ENCODE measurements around the gene PIF1.
A peak's percentile ranks its signal among the peaks of the same experiment; 100 is the strongest.

PIF1 gene

GRCh38 chr15:64825431-64826294 is at the start of gene PIF1:
Gene PIF1, minus strand, starts transcription at chr15:64825647. Its CDS starts 1,312 bp downstream, at chr15:64824335.
- peak within 1 kb of the TSS; percentile 42 to 69 for H3K9ac ChIP-seq (ENCODE audit: low read depth in 1 of 2, low read length in 2 of 2)
- no peaks in the 10 kb centered on the region for H3K27me3 ChIP-seq (ENCODE audit: control insufficient read depth in 1 of 2, insufficient read depth in 2 of 2, low read length in 2 of 2)
- no peaks in the 10 kb centered on the region for H3K9me3 ChIP-seq (ENCODE audit: control insufficient read depth in 1 of 2, low read length in 2 of 2)
- H3K36me3 ChIP-seq (ENCODE audit: control insufficient read depth in 1 of 2, insufficient read depth in 2 of 2, low read length in 2 of 2), result peaks cover 0 to 3% of the 10 kb centered on the region in 2 donors
- no peak within 1 kb of the TSS for H3K27ac ChIP-seq (ENCODE audit: low read depth, low read length)
- peak within 1 kb of the TSS; percentile 68 to 73 for H3K4me3 ChIP-seq (ENCODE audit: low read depth in 1 of 2, low read length in 2 of 2)
- H3K4me1 ChIP-seq (ENCODE audit: control insufficient read depth in 1 of 2, insufficient read depth in 2 of 2, low read length in 2 of 2), result peaks cover 23 to 27% of the 10 kb centered on the region in 2 donors

DNA sequence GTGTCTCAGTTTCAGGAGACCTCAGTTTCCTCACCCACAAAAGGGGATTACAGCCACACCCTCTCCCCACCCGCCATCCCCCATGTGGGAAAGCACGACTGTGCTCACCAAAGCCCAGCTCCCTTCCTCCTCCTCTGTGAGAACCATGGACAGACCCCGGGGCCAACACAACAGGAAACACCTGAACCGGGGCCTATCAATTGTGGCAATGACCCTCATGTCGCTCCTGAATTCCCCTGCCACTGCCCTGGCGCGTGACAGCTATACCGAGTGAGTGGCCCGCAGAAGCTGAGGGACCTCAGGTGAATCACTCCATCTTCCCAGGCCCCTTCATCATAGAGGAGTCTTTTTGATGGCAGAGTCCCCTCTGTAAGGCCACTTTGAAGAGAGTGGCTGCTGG is 44.9 kb upstream of the PIF1 start:
- H3K27me3 ChIP-seq (ENCODE audit: control insufficient read depth in 1 of 2, insufficient read depth in 2 of 2, low read length in 2 of 2), result no peaks in the 10 kb centered on the region
- H3K4me3 ChIP-seq (ENCODE audit: low read depth in 1 of 2, low read length in 2 of 2), result no peak overlapping the region
- peaks cover 9 to 10% of the 10 kb centered on the region in 2 donors for H3K4me1 ChIP-seq (ENCODE audit: control insufficient read depth in 1 of 2, insufficient read depth in 2 of 2, low read length in 2 of 2)
- no peak overlapping the region for H3K27ac ChIP-seq (ENCODE audit: low read depth, low read length)
- no peak overlapping the region for H3K9ac ChIP-seq (ENCODE audit: low read depth in 1 of 2, low read length in 2 of 2)
- peaks cover 0 to 3% of the 10 kb centered on the region in 2 donors for H3K36me3 ChIP-seq (ENCODE audit: control insufficient read depth in 1 of 2, insufficient read depth in 2 of 2, low read length in 2 of 2)
- H3K9me3 ChIP-seq (ENCODE audit: control insufficient read depth in 1 of 2, low read length in 2 of 2), result no peaks in the 10 kb centered on the region

GRCh38 chr15:64869501-64869900 is 44.1 kb upstream of the PIF1 start:
- peaks cover 9 to 11% of the 10 kb centered on the region in 2 donors for H3K4me1 ChIP-seq (ENCODE audit: control insufficient read depth in 1 of 2, insufficient read depth in 2 of 2, low read length in 2 of 2)
- no peaks in the 10 kb centered on the region for H3K27me3 ChIP-seq (ENCODE audit: control insufficient read depth in 1 of 2, insufficient read depth in 2 of 2, low read length in 2 of 2)
- H3K4me3 ChIP-seq (ENCODE audit: low read depth in 1 of 2, low read length in 2 of 2), result no peak overlapping the region
- no peaks in the 10 kb centered on the region for H3K9me3 ChIP-seq (ENCODE audit: control insufficient read depth in 1 of 2, low read length in 2 of 2)
- H3K36me3 ChIP-seq (ENCODE audit: control insufficient read depth in 1 of 2, insufficient read depth in 2 of 2, low read length in 2 of 2), result peaks cover 3 to 4% of the 10 kb centered on the region in 2 donors
- no peak overlapping the region for H3K9ac ChIP-seq (ENCODE audit: low read depth in 1 of 2, low read length in 2 of 2)
- H3K27ac ChIP-seq (ENCODE audit: low read depth, low read length), result no peak overlapping the region

DNA sequence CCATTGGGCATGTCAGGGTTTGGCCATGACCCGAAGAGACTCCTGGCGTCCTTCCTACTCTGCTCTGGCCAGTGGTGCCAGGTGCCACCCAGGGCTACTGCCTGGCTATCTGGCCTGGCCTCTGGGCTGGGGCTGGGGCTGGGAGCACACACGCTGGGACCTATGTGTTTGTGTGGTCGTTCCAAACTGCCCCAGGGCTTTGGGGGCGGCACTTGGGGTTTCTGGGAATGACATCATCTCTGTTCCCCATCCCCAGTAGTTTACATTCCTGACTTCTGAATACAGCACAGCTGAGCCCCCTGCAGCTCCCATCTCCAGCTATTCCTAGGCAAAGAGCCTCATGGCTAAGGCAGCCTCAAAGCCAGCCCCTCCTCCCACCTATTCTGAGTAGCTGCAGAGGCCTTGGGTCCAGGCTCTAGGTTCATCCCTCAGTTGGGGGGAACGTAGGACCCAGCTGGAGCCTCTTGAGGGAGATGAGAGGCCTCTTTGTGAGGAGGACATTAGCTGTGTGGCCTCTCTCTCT is 40.6 kb upstream of the PIF1 start:
- Histone ChIP-seq H3K36me3 (ENCODE audit: control insufficient read depth in 1 of 2, insufficient read depth in 2 of 2, low read length in 2 of 2) (peaks cover 10 to 13% of the 10 kb centered on the region in 2 donors), H3K9me3 (ENCODE audit: control insufficient read depth in 1 of 2, low read length in 2 of 2) (no peaks in the 10 kb centered on the region), H3K4me3 (ENCODE audit: low read depth in 1 of 2, low read length in 2 of 2) (no peak overlapping the region), H3K27me3 (ENCODE audit: control insufficient read depth in 1 of 2, insufficient read depth in 2 of 2, low read length in 2 of 2) (no peaks in the 10 kb centered on the region), H3K27ac (ENCODE audit: low read depth, low read length) (peak overlapping the region; percentile 67), H3K9ac (ENCODE audit: low read depth in 1 of 2, low read length in 2 of 2) (no peak overlapping the region), H3K4me1 (ENCODE audit: control insufficient read depth in 1 of 2, insufficient read depth in 2 of 2, low read length in 2 of 2) (peaks cover 6 to 9% of the 10 kb centered on the region in 2 donors)

DNA sequence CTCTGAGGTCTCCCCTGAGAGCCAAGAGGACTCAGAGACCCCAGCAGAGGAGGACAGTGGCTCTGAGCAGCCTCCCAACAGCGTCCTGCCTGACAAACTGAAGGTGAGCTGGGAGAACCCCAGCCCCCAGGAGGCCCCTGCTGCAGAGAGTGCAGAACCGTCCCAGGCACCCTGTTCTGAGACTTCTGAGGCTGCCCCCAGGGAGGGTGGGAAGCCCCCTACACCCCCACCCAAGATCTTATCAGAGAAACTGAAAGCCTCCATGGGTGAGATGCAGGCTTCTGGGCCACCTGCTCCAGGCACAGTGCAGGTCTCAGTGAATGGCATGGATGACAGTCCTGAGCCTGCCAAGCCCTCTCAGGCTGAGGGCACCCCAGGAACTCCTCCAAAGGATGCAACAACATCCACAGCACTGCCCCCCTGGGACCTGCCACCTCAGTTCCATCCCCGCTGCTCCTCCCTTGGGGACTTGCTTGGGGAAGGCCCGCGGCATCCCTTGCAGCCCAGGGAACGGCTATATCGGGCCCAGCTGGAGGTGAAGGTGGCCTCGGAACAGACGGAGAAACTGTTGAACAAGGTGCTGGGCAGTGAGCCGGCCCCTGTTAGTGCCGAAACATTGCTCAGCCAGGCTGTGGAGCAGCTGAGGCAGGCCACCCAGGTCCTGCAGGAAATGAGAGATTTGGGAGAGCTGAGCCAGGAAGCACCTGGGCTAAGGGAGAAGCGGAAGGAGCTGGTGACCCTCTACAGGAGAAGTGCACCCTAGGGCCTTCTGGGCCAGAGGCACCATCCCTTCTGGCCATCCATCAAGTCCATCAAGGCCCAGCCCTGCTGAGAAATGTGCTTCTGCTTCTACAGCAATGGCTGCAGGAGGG is 39.9 kb upstream of the PIF1 start:
- Histone ChIP-seq H3K9ac (ENCODE audit: low read depth in 1 of 2, low read length in 2 of 2) (no peak overlapping the region), H3K4me1 (ENCODE audit: control insufficient read depth in 1 of 2, insufficient read depth in 2 of 2, low read length in 2 of 2) (peaks cover 6 to 9% of the 10 kb centered on the region in 2 donors), H3K36me3 (ENCODE audit: control insufficient read depth in 1 of 2, insufficient read depth in 2 of 2, low read length in 2 of 2) (peaks cover 12 to 20% of the 10 kb centered on the region in 2 donors), H3K4me3 (ENCODE audit: low read depth in 1 of 2, low read length in 2 of 2) (no peak overlapping the region), H3K27me3 (ENCODE audit: control insufficient read depth in 1 of 2, insufficient read depth in 2 of 2, low read length in 2 of 2) (no peaks in the 10 kb centered on the region), H3K27ac (ENCODE audit: low read depth, low read length) (peak overlapping the region; percentile 67), H3K9me3 (ENCODE audit: control insufficient read depth in 1 of 2, low read length in 2 of 2) (no peaks in the 10 kb centered on the region)

GRCh38 chr15:64864068-64864467 is 38.6 kb upstream of the PIF1 start:
- Histone ChIP-seq H3K27ac (ENCODE audit: low read depth, low read length) (no peak overlapping the region), H3K9ac (ENCODE audit: low read depth in 1 of 2, low read length in 2 of 2) (no peak overlapping the region), H3K9me3 (ENCODE audit: control insufficient read depth in 1 of 2, low read length in 2 of 2) (no peaks in the 10 kb centered on the region), H3K4me1 (ENCODE audit: control insufficient read depth in 1 of 2, insufficient read depth in 2 of 2, low read length in 2 of 2) (peaks cover 10 to 15% of the 10 kb centered on the region in 2 donors), H3K36me3 (ENCODE audit: control insufficient read depth in 1 of 2, insufficient read depth in 2 of 2, low read length in 2 of 2) (peaks cover 15 to 28% of the 10 kb centered on the region in 2 donors), H3K4me3 (ENCODE audit: low read depth in 1 of 2, low read length in 2 of 2) (no peak overlapping the region), H3K27me3 (ENCODE audit: control insufficient read depth in 1 of 2, insufficient read depth in 2 of 2, low read length in 2 of 2) (no peaks in the 10 kb centered on the region)

DNA sequence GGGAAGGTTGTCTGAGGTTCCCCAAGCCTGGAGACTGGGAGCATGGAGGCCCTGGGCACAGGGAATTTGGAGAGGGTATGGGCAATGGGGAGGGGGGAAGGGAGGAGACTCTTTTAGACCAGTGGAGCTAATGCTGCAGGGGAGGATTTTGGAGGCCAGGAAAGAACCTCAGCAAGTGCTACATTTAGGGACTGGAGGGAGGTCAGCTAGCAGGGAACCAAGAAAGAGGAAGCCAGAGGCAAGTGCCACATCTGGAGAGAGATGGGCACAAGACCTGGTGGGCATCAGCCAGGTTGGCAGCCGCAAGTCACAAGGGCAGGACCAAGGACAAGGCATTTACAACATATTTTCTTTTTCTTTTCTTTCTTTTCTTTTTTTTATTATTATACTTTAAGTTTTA is 37.0 kb upstream of the PIF1 start:
- Histone ChIP-seq H3K27ac (ENCODE audit: low read depth, low read length) (no peak overlapping the region), H3K9ac (ENCODE audit: low read depth in 1 of 2, low read length in 2 of 2) (no peak overlapping the region), H3K4me1 (ENCODE audit: control insufficient read depth in 1 of 2, insufficient read depth in 2 of 2, low read length in 2 of 2) (peaks cover 18 to 24% of the 10 kb centered on the region in 2 donors), H3K4me3 (ENCODE audit: low read depth in 1 of 2, low read length in 2 of 2) (no peak overlapping the region), H3K36me3 (ENCODE audit: control insufficient read depth in 1 of 2, insufficient read depth in 2 of 2, low read length in 2 of 2) (peaks cover 15 to 28% of the 10 kb centered on the region in 2 donors), H3K27me3 (ENCODE audit: control insufficient read depth in 1 of 2, insufficient read depth in 2 of 2, low read length in 2 of 2) (no peaks in the 10 kb centered on the region), H3K9me3 (ENCODE audit: control insufficient read depth in 1 of 2, low read length in 2 of 2) (no peaks in the 10 kb centered on the region)

- Histone ChIP-seq H3K27me3 (ENCODE audit: control insufficient read depth in 1 of 2, insufficient read depth in 2 of 2, low read length in 2 of 2) (no peaks in the 10 kb centered on the region), H3K4me1 (ENCODE audit: control insufficient read depth in 1 of 2, insufficient read depth in 2 of 2, low read length in 2 of 2) (peaks cover 22 to 24% of the 10 kb centered on the region in 2 donors), H3K27ac (ENCODE audit: low read depth, low read length) (no peak overlapping the region), H3K9ac (ENCODE audit: low read depth in 1 of 2, low read length in 2 of 2) (no peak overlapping the region), H3K36me3 (ENCODE audit: control insufficient read depth in 1 of 2, insufficient read depth in 2 of 2, low read length in 2 of 2) (peaks cover 15 to 28% of the 10 kb centered on the region in 2 donors), H3K4me3 (ENCODE audit: low read depth in 1 of 2, low read length in 2 of 2) (no peak overlapping the region), H3K9me3 (ENCODE audit: control insufficient read depth in 1 of 2, low read length in 2 of 2) (no peaks in the 10 kb centered on the region)
These were observed 36.5 kb upstream of the PIF1 start for GRCh38 chr15:64861960-64862359.

DNA sequence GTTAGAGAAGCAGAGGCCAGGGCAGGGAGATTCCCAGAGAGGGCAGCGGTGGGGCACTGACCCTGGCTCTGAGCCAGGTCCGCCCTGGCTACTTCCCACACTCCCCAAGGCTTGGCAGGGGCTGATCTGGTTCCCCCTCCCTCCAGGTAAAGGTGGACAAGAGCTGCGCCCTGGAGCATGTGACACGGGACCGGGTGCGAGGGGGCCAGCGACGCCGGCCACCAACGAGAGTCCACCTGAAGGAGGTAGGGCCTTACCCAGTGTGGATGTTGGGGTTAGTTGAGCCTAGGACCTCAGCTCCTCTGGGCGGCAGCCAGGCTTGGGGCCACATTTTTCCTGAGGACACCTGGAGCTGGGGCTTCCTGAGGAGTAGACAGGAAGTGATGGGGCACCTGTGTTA is 35.9 kb upstream of the PIF1 start:
- no peaks in the 10 kb centered on the region for H3K27me3 ChIP-seq (ENCODE audit: control insufficient read depth in 1 of 2, insufficient read depth in 2 of 2, low read length in 2 of 2)
- H3K36me3 ChIP-seq (ENCODE audit: control insufficient read depth in 1 of 2, insufficient read depth in 2 of 2, low read length in 2 of 2), result peaks cover 15 to 28% of the 10 kb centered on the region in 2 donors
- H3K9me3 ChIP-seq (ENCODE audit: control insufficient read depth in 1 of 2, low read length in 2 of 2), result no peaks in the 10 kb centered on the region
- no peak overlapping the region for H3K9ac ChIP-seq (ENCODE audit: low read depth in 1 of 2, low read length in 2 of 2)
- H3K27ac ChIP-seq (ENCODE audit: low read depth, low read length), result no peak overlapping the region
- peaks cover 27 to 28% of the 10 kb centered on the region in 2 donors for H3K4me1 ChIP-seq (ENCODE audit: control insufficient read depth in 1 of 2, insufficient read depth in 2 of 2, low read length in 2 of 2)
- H3K4me3 ChIP-seq (ENCODE audit: low read depth in 1 of 2, low read length in 2 of 2), result no peak overlapping the region
